Raji (cell line): ENCODE measurements around the gene CDC37.

ENCODE experiments used
- POLR2A ChIP-seq: IDR thresholded peaks from 2 replicates; pipeline ENCODE4 v1.6.1; 2011; ENCODE audit warnings: low read depth, low read length, control low read depth; ENCODE audit not compliant: insufficient read depth

The CDC37 gene

DNA sequence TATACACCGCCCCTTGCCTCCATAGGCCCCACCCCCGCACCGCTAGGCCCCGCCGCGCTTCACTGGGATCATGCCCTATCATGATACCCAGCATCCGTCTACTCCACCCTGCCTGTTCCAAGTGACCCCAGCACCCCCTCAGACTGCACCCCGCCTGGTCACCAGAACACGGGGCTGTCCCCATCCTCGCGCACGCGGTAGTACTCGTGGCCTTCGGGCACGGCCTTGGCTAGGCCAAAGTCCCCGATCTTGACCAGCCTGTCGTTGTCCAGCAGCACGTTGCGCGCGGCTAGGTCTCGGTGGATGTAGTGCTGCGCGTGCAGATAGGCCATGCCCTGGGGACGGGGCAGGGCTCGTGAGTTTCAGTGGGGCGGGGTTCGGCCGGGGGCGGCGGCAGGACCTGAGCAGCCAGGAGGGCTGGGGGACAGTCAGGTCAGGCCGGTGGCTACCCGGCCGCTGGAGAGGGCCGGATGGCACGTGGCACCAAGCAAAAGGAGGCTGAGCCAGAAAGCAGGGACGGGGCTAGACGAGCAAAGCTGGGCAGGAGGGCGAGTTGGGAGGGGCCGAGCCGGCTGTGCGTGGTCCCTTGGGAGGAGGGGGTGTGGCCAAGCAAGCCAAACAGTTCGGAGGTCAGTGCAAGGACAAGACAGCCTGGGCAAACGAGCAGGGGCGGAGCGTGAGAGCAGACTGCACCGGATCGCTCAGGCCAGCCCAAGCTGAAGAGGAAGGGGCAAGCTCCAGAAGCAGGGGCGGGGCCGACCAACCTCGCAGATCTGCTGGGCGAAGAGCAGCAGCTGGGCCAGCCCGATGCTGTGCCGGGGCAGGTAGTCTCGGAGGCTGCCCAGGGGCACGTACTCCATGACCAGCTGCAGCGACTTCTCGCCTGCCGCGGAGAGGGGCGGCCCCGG lies 50.3 kb downstream of the CDC37 start:
- TF ChIP-seq POLR2A, result no peak

DNA sequence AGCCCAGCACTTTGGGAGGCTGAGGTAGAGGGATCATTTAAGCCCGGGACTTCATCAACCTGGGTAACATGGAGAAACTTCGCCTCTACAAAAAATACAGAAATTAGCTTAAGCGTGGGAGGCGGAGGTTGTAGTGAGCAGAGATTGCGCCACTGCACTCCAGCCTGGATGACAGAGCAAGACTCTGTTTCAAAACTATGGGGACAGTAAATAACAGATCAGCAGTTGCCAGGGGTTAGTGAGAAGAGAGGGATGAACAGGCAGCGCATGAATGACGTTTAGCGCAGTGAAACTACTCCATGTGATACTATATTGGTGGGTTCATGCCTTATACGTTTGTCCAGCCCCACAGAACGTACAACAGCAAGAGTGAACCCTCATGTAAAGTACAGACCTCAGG lies 56.8 kb downstream of the CDC37 start:
- no peak for TF ChIP-seq POLR2A

- TF ChIP-seq POLR2A, result no peak
Measured at GRCh38 chr19:10344780-10345179, 58.6 kb downstream of the CDC37 start.

DNA sequence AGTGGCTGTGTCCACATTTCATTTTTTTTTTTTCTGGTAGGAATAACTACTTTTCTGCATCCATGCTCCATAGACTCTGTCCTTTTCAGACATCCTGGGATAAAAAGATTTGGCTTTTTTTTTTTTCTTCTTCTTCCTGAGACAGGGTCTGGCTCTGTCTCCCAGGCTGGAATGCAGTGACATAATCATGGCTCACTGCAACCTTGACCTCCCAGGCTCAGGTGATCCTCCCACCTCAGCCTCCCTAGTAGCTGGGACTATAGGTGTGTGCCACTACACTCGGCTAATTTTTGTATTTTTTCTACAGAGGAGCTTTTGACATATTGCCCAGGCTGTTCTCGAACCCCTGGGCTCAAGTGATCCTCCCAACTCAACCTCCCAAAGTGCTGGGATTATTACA lies 59.8 kb downstream of the CDC37 start:
- no peak for TF ChIP-seq POLR2A
